Tibial nerve (tissue), 4 donors: ENCODE results near the gene SLC25A4.

Source experiments
- CTCF ChIP-seq, 5 experiments: fragments of 200-600 bp in 3 of 5; fragments of 450-650 bp in 2 of 5; sonication (generic) in 3 of 5; IDR thresholded peaks; one replicate each; pipeline ENCODE4 v1.5.1; 2016 to 2019; ENCODE audit warnings: antibody characterized with exemption in 5 of 5, mild to moderate bottlenecking in 3 of 5, moderate library complexity in 2 of 5
- EP300 ChIP-seq, 2 donors: sonication (generic); formaldehyde crosslinking; IDR thresholded peaks; one replicate each; pipeline ENCODE4 v1.6.1; 2017; ENCODE audit warnings: antibody characterized with exemption in 2 of 2, mild to moderate bottlenecking in 1 of 2
- POLR2A ChIP-seq, 2 donors: fragments of 450-650 bp; IDR thresholded peaks; one replicate each; pipeline ENCODE4 v1.6.1; 2017; ENCODE audit warnings: antibody characterized with exemption in 2 of 2, mild to moderate bottlenecking in 2 of 2, moderate library complexity in 2 of 2

DNA sequence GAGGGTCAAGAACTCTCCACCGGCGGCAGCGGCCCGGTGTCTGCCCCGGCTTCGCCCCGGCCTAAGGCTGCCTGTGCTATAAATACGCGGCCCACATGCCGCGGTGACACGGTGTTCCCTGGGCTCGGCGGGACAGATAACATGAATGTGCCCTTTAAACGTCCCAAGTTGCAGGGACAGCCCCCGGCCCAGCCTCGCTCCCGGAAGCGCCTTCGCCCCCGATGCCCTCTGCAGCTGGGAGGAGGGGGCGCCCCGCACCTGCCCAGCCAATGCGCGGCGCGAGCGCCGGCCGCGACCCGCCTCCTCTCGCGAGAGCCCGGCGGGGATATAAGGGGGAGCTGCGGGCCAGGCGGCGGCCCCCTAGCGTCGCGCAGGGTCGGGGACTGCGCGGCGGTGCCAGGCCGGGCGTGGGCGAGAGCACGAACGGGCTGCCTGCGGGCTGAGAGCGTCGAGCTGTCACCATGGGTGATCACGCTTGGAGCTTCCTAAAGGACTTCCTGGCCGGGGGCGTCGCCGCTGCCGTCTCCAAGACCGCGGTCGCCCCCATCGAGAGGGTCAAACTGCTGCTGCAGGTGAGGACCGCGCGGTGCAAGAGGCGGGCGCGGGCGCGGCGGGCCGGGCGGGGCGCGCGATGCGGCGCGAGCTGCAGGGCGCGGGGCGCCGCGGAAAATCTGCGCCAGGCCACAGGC, at the start of gene SLC25A4:
- TF ChIP-seq CTCF (IDR thresholded peaks at IDR 0.05) = peak; percentile 43 to 82 (median 61)
- peak; percentile 72 to 95 for TF ChIP-seq POLR2A (IDR thresholded peaks at IDR 0.05)
- TF ChIP-seq EP300 (IDR thresholded peaks at IDR 0.05) = peak in 1 of 2 donors; percentile 92
